Body of pancreas (tissue), 4 donors: ENCODE measurements around the gene SETMAR. TPM values are rescaled to one million over a fixed set of nuclear protein-coding genes. Genes with fewer than 3 reads are reported as not detected.
"Not testable (repeated sequence)": the region's sequence is repeated elsewhere in the genome, so short reads cannot be mapped to it uniquely, and the experiment has no call there.

Experiments
- ATAC-seq: fragments of 150-250 bp; one replicate; pipeline ENCODE4 v1.9.1; 2016
- DNase-seq, 4 donors: peaks; one replicate each; pipeline ENCODE4 v3.0.0-alpha.2; 2019
- H3K27ac ChIP-seq, 4 donors: fragments of 200-600 bp; sonication (generic); 1 replicate in 3 of 4; 2 replicates in 1 of 4; pipeline versions ENCODE4 v1.5.1 to v1.6.1; 2016 to 2019; ENCODE audit warnings: mild to moderate bottlenecking in 1 of 4, mixed read lengths in 1 of 4, moderate library complexity in 1 of 4
- H3K27me3 ChIP-seq, 2 donors: fragments of 200-600 bp; sonication (generic); one replicate each; pipeline ENCODE4 v1.6.0; 2016; ENCODE audit warnings: mild to moderate bottlenecking in 1 of 2
- H3K36me3 ChIP-seq, 2 donors: fragments of 200-600 bp; sonication (generic); replicated peaks in 1 of 2; 2 replicates each; pipeline ENCODE4 v1.5.1; 2016; ENCODE audit warnings: low read depth in 2 of 2; ENCODE audit not compliant: insufficient read depth in 1 of 2
- H3K4me1 ChIP-seq: fragments of 200-600 bp; sonication (generic); one replicate; pipeline ENCODE4 v1.6.0; 2016
- H3K4me3 ChIP-seq, 2 donors: fragments of 200-600 bp; sonication (generic); 1 replicate in 1 of 2; 2 replicates in 1 of 2; pipeline ENCODE4 v1.5.1; 2016 to 2019
- H3K9me3 ChIP-seq, 3 donors: fragments of 200-600 bp; sonication (generic); 1 replicate in 2 of 3; 2 replicates in 1 of 3; pipeline ENCODE4 v1.5.1; 2016
- POLR2A ChIP-seq, 3 donors: fragments of 450-650 bp; IDR thresholded peaks; one replicate each; pipeline ENCODE4 v1.6.1; 2016; ENCODE audit warnings: antibody characterized with exemption in 3 of 3, mild to moderate bottlenecking in 2 of 3
- WGBS, 2 donors: methylation state at CpG; one replicate each; pipeline ENCODE4 v1.1.5; 2017; 5-methylcytosine and 5-hydroxymethylcytosine counted together
- intact Hi-C: fragments of 100-400 bp; cut with DNase I; formaldehyde crosslinking; loops from one replicate; pipeline ENCODE4 v1.15.1; 2023
- total RNA-seq, 2 donors: library from RNA; depleted of rRNA; stranded (reverse); fragments of >200 nt; gene quantifications; one replicate each; pipeline ENCODE4 v1.1.0, GENCODE V29; 2016
- TF ChIP-seq, protein P1 (sequence below), 7 experiments: fragments of 450-650 bp in 4 of 7; fragments of 200-600 bp in 3 of 7; sonication (generic) in 3 of 7; IDR thresholded peaks; one replicate each; pipeline ENCODE4 v1.5.1; 2016 to 2019; ENCODE audit warnings: antibody characterized with exemption in 7 of 7

The SETMAR gene
- total RNA-seq, 2 donors from 2014 or later = 14.5 to 27.0 TPM

DNA sequence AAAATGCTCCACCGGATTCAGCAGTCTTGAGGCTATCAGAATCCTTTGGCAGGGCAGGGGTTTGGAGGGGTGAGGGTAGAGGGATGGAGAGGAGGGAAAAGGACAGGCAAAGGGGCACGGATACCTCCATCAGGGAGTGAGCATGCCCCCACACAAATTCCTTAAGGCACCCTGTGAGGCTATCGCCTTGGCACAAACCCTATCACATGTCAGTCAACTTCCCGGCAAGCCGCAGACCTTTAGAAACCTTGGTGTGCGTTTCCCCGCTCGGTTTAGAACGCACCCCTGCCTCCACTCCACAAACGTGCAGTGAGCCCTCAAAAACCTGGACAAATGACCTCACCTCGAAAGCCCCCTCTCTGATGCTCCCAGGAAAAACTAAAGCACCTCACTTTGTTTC, 422 bp upstream of the SETMAR start:
- 46 to 55% methylated on average over 11 of the region's 11 CpGs for WGBS, 2 donors
- ATAC-seq (no peak), DNase-seq (peak in 1 of 4 donors; percentile 13)
- Histone ChIP-seq H3K27me3 (no peaks in the 10 kb centered on the region), H3K4me1 (peaks cover 40% of the 10 kb centered on the region), H3K27ac (peak overlapping the region; percentile 86 to 92 (median 89)), H3K9me3 (no peaks in the 10 kb centered on the region), H3K36me3 (no peaks in the 10 kb centered on the region), H3K4me3 (no peak overlapping the region)
- intact Hi-C loops = no loop called here
- TF ChIP-seq POLR2A (IDR thresholded peaks at IDR 0.05) = no peak
- TF ChIP-seq, protein P1, sequence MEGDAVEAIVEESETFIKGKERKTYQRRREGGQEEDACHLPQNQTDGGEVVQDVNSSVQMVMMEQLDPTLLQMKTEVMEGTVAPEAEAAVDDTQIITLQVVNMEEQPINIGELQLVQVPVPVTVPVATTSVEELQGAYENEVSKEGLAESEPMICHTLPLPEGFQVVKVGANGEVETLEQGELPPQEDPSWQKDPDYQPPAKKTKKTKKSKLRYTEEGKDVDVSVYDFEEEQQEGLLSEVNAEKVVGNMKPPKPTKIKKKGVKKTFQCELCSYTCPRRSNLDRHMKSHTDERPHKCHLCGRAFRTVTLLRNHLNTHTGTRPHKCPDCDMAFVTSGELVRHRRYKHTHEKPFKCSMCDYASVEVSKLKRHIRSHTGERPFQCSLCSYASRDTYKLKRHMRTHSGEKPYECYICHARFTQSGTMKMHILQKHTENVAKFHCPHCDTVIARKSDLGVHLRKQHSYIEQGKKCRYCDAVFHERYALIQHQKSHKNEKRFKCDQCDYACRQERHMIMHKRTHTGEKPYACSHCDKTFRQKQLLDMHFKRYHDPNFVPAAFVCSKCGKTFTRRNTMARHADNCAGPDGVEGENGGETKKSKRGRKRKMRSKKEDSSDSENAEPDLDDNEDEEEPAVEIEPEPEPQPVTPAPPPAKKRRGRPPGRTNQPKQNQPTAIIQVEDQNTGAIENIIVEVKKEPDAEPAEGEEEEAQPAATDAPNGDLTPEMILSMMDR (IDR thresholded peaks at IDR 0.05) = no peak

DNA sequence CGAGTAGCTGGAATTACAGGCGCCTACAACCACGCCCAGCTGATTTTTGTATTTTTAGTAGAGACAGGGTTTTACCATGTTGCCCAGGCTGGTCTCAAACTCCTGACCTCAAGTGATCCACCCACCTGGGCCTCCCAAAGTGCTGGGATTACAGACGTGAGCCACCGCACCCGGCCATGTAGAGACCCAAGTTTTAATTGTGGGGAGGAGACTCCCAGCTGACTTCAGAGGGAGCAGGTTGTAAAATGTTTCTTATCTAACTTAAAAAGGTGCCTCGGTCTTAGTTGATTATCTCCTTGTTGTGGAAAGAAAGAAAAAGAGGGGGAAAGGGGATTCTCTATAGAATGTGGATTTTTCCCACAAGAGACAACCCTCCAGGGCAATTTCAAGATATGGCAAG, 2.0 kb downstream of the SETMAR start:
- H3K27me3 ChIP-seq, intact Hi-C loops, DNase-seq, H3K9me3 ChIP-seq, H3K27ac ChIP-seq, H3K4me3 ChIP-seq, ATAC-seq, H3K36me3 ChIP-seq: not testable (repeated sequence)
- 68 to 85% methylated on average over 7 of the region's 7 CpGs for WGBS, 2 donors
- peaks cover 40% of the 10 kb centered on the region for H3K4me1 ChIP-seq

DNA sequence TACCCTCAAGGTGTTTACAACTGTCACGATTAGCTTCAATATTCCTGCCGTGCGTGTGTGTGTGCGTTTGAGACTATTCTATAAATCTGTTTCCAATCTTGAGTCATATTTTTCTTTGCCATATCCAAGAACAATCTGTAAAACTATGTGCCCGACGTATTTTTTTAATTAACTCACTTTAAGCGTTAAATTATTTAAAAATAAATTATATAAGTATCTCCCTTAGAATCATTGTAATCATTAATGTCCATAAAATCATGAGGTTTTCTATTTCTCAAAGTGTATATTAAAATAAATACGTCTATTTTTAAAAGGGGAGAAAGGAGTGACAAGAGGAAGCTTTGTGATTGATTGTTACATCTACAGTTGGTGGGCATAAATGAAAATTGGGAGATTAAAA, 2.9 kb downstream of the SETMAR start:
- WGBS, 2 donors = 62 to 65% methylated on average over 8 of the region's 8 CpGs
- Histone ChIP-seq H3K27me3 (no peaks in the 10 kb centered on the region), H3K27ac (peak overlapping the region in 1 of 4 donors; percentile 3), H3K9me3 (no peaks in the 10 kb centered on the region), H3K4me1 (peaks cover 42% of the 10 kb centered on the region), H3K4me3 (no peak overlapping the region), H3K36me3 (no peaks in the 10 kb centered on the region)
- no peak for ATAC-seq
- intact Hi-C loops = no loop called here
- TF ChIP-seq, protein P1 (IDR thresholded peaks at IDR 0.05) = no peak
- no peak for TF ChIP-seq POLR2A (IDR thresholded peaks at IDR 0.05)
- no peak for DNase-seq

DNA sequence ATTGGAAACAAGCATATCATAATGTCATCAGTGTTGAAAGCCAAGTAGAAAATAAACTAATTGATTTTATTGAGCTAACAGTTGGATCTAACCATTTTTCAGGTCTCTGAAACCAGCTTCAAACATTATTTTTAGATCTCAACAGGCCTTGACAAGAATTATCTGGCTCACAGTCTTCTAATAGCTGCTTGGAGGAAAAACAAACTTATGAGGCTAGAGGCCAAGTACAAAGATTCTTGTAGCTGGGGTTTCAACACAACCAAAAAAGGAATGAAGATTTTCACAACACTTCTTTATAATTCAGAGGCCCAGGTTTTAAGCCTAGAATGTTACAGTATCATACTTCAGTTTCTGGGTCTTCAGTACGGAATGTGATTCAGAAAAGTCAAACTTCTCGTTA, 3.7 kb downstream of the SETMAR start:
- Histone ChIP-seq H3K27ac (peak overlapping the region in 1 of 4 donors; percentile 3), H3K36me3 (no peaks in the 10 kb centered on the region), H3K4me3 (no peak overlapping the region), H3K27me3 (no peaks in the 10 kb centered on the region), H3K4me1 (peaks cover 47% of the 10 kb centered on the region), H3K9me3 (no peaks in the 10 kb centered on the region)
- ATAC-seq (no peak), DNase-seq (no peak)
- WGBS, 2 donors = 31 to 35% methylated on average over 2 of the region's 2 CpGs
- intact Hi-C loops = no loop called here
- no peak for TF ChIP-seq POLR2A (IDR thresholded peaks at IDR 0.05)
- TF ChIP-seq, protein P1 (IDR thresholded peaks at IDR 0.05) = no peak

DNA sequence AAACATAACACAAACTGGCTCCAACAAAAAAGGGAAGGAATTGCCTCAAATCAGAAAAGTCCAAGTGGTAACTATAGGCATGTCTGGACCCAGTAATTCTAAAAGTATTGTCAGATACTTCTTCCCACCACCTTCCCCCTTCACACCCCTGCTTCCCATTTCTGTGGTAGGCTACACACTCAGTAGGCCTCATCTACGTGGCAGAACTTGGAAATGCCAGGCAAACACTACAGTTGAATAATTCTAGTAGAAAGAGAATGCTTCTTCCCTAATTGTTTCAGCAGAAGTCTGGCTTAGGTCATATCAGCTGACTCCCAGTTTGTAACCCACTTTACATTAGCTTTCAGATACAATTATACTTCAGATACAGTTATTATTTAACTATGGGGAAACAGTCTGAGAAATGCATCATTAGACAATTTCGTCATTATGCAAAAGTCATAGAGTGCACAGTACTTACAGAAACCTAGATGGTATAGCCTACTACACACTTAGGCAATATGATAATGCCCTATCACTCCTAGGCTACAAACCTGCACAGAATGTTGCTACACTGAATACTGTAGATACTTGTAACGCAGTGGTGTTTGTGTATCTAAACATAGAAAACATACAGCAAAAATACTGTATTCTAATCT, 6.4 kb downstream of the SETMAR start:
- no peak overlapping the region for H3K4me3 ChIP-seq
- no peaks in the 10 kb centered on the region for H3K36me3 ChIP-seq
- H3K27me3 ChIP-seq = no peaks in the 10 kb centered on the region
- no peaks in the 10 kb centered on the region for H3K9me3 ChIP-seq
- 54 to 80% methylated on average over 3 of the region's 3 CpGs for WGBS, 2 donors
- no peak overlapping the region for H3K27ac ChIP-seq
- H3K4me1 ChIP-seq = peaks cover 34% of the 10 kb centered on the region
- ATAC-seq = no peak
- no peak for DNase-seq
- TF ChIP-seq, protein P1 (IDR thresholded peaks at IDR 0.05) = no peak
- no peak for TF ChIP-seq POLR2A (IDR thresholded peaks at IDR 0.05)
- intact Hi-C loops = no loop called here
